GM21717 (cell line): Measurements from ENCODE around the gene ASTN2.

Source experiments
- ATAC-seq: cut with Tn5 transposase; IDR thresholded peaks from one replicate; pipeline ENCODE4 v1.9.1; 2021; ENCODE audit warnings: mild to moderate bottlenecking, moderate library complexity; ENCODE audit not compliant: unreplicated experiment

ASTN2 gene

DNA sequence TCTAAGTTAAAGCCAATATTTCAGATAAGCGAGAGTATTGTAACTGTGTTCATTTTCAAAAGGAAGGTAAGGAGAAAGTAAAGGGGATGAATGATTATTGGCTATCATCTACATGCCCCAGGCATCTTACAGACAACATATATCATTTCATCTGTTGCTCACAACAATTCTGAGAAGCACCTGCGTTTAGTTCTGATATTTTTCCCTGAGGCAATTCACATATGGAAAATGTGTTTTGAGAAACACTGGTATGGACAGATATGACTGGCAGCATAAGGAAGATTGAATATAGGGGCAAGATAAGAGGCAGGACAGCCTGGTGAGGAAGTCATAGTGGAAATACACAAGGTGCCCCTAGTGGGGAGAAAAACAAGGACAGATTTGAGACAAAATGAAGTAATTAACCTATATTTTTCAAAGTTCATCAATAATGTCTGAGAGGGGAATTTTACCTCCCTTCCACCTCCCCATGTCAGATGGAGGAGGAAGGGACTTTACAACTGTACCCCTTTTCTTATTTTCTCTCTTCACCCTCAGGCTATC, 815.4 kb downstream of the ASTN2 start:
- ATAC-seq = no peak

DNA sequence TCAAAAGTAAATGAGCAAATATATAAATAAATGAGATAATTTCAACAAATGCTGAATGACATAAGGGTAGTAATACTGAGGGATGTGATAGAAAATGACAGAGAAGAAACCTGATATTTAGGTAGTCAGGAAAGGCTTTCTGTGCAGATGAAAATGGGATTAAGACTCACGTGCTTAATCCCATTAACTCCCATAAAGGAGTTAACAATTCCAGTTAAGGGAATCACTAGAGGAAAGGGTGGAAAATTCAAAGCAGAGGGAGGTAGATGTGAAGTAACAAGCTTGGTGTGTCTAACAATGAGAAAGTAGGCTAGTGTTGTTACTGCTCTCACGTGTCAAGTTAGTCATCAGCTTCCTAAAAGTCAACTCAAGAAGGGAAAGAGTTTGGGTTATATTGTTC, 818.2 kb downstream of the ASTN2 start:
- no peak for ATAC-seq

DNA sequence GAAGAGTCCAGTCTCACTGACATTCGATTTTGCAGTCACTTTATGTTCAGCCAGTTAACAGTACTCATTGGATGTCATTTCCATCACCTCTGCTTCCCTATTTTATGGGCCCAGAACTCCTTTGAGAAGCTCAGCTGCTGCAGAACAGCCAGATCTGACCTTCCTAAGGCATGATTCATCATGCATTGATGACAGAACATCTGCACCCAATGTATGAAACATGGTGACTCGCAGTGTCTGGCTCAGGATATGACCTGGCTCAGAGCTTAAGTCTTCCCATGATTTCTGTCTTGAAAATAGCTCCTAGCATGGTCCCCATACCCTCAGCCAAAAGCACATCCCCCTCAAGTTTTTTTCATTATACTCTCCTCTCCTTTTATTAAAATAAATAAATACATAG, 820.3 kb downstream of the ASTN2 start:
- no peak for ATAC-seq

DNA sequence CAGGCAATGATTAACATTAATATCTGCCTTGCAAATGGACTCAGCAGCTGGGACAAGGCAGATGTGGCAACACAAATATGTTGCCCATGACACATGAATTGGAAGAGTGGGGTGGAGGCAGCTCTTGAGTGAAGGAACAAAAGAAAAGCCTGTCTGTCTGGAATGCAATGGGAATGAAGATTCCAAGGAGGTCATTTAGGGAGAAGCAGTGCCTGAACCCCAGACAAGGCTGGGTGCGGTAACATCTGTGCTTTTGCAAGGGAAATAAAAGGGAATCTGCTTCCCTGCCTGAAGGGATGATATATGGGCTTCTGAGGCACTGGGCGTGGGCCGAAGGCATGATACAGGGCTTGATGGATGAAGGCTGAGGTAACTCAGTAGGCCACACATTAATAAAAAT, 821.9 kb downstream of the ASTN2 start:
- ATAC-seq = no peak

- peak; percentile 74 for ATAC-seq
Measured at GRCh38 chr9:116589392-116590354, 825.2 kb downstream of the ASTN2 start.

GRCh38 chr9:116587919-116588318, 826.9 kb downstream of the ASTN2 start:
- ATAC-seq = no peak

DNA sequence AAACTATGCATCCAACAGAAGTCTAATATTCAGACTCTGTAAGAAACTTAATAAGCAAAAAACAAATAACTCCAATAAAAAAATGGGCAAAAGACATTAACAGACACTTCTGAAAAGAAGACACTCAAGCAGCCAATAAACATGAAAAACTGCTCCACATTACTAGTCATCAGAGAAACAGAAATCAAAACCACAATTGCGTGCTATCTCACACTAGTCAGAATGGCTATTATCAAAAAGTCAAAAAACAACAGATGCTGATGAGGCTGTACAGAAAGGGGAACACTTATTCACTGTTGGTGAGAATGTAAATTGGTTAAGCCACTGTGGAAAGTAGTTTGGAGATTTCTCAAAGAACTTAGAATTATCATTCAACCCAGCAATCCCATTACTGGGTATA, 829.0 kb downstream of the ASTN2 start:
- ATAC-seq = no peak

DNA sequence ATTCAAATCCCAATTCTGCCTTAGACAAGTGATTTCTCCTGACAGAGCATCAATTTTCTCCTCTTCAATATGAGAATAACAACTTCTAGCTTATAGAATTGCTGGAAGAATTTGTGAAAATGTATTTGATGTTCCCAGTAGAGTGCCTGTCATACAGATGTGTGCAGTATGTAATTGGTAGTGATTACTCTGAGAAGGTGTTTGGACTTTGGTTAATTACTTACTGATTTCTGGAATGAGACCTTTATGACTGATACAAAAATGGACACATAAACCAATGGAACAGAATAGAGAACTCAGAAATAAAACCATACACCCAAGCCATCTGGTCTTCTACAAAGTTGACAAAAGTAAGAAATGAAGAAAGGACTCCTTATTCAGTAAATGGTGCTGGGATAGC, 829.7 kb downstream of the ASTN2 start:
- no peak for ATAC-seq

DNA sequence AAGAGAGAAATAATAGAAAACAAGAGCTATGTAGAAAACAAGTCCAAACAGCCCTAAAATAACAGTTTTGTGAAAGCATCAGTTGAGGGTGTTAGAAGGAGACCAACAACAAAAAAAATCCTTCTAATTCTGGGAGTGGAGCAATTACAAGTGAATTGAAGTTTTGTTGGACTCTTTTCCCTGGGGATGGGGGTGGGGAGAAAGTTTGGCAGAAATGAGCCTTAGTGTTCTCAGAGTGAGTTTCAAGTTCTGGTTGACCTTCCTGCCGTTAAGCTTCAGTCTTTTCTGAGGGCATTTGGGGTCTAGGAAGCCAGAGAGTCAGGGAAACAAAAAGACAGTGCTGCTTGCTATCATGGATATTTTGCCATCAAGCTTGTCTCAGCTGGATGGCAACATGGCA, 834.0 kb downstream of the ASTN2 start:
- no peak for ATAC-seq

- ATAC-seq = no peak
Measured at GRCh38 chr9:116576386-116576785, 838.5 kb downstream of the ASTN2 start.

DNA sequence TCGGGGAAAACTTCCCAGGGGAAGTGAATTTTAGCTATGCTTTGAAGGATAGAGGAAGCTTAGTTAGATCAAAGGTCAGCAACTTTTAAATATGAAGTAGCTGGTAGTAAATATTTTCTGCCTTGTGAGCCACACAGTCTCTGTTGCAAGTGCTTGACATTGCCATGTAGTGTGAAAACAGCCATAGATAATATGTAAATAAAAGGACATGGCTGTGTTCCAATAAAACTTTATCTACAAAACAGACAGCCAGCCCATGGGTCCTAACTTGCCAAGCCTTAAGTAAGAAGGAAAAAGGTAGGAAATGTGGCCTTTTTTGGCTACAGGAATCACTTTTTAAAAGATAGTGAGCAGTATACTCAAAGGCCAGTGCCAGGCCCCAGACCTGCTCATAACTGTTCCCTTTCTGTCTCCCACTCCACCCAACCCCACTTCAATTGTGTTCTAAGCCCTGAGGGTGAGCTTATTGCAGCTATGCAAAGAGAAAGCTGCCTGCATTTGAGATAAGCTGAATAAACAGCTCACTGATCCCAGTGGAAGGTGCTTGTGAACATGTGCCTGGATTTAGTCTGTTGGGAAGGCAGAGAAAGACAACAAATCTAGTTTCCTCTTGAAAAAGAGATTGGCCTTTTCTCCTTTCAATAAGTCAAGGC, 840.7 kb downstream of the ASTN2 start:
- no peak for ATAC-seq

DNA sequence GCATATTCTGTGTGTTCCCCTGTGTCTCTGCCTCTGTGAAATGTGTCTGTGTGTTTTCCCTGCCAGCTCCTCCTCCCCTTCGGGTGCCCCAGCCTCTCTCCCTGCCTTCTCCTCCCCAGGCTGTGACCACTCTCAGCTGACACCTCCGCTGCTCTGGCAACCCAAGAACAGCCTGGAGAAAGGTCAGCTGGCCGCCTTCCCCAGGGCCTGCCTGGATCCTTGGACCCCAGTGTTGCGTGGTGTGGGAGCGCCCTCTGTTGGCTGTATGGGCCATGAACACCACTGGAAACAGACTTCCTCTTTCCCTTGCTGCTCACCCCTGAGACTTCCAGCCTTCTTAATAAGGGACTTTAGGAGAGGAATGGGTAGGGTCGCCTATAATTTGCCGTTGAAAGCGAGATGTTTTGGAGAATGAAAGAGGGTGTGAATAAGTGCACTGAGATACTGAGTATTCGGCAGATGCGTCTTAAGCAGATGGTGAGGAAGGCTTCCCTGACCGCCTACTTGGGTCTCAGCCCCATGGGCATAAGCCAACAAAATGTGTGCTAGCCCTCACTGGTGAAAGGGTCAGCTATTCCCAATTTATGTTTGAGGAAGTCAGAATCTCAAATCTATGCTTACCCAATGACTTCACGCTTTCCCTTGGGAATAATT, 842.6 kb downstream of the ASTN2 start:
- peak; percentile 83 for ATAC-seq

- no peak for ATAC-seq
Measured at GRCh38 chr9:116569111-116569510, 845.7 kb downstream of the ASTN2 start.

DNA sequence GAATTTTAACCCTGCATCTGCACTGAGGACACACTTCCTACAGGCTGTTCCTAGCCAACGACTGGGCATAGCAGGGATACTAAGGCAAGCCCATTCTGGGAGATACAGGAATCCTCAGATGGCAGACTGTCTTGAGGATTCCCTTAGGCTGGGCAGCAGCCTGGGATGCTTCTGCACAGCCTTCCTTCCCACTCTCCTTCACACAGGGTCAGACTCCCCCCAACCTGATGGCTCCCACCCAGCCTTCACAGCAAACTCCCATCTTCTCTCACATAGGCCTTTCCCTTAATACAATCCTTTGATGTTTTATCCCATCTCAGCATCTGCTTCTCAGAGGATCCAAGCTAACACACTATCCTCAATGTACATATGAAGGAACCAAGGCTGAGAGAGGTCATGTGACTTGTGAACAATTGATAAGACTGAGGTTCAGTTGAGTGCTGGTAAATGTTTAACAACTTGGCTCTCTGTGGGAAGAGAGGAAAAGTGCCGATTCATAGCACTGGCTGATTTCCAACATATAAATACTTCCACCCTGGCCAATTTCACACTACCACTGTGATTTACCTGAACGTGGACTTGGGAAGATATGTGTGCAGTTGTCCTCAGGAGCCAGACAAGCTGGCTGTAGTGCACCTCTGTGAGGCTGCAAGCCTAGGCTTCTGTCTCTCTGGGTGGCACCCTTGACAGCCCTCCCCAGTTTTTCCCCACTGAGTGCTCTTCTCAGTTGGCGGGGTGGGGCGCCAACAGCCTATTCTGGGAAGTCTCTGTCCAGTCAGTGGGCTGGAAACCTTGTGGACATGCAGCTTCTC, 848.0 kb downstream of the ASTN2 start:
- no peak for ATAC-seq

GRCh38 chr9:116565986-116566385, 848.9 kb downstream of the ASTN2 start:
- ATAC-seq = no peak

DNA sequence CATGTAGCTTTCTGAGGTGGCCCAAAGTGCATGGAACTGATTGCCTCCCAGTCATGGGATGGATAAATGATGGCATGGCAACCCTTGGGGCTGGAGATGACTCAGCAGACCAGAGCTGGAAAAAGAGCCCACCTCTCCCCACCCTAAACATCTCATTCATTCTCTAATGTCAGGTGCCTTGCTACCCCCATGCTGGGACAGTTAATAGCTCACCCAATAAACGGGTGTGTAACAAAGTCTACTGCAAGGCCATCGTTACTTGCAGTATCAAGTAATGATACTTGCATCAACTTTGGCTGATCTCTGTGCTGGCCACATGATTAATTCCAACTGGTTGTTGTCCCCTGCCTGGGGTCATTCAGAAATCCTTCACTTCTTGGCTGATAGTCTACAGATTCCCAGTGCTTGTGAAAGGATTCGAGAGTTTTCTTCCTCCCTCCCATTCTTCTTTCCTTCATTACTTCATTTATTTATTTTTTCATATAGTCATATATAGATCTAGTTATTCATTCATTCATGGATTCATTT, 850.5 kb downstream of the ASTN2 start:
- no peak for ATAC-seq

DNA sequence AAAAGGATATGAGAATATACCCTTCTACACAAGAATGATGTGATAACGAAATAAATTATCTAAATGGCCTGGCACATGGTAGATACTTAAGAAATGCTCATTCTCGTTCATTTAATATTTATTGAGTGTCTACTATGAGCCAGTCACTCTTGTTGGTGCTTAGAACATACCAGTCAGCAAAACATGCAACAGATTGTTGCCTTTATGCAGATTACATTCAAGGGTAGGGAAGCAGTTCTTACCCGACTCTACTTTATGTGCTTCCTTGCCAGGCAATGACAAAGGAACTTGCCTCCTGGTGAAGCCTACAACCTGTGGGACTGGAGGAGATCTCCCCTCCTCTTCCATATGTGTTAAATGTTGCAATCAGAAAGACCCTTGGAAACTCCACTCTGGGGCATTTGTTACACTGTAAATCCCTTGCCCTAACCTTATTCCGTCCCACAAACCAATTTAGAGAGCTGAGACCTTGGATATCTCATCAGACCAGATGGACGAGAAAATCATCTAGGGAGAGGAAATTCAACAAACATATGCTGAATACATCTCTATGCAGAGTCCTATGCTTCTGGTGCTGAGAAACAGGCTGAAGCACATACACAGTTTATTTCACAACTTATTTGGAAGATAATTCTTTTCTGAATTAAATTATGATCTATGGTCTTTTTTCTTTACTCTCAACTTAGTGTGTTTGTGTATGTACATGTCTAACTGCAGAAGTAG, 855.9 kb downstream of the ASTN2 start:
- ATAC-seq = no peak

GRCh38 chr9:116558035-116558434, 856.8 kb downstream of the ASTN2 start:
- no peak for ATAC-seq

GRCh38 chr9:116555556-116556155, 859.2 kb downstream of the ASTN2 start:
- no peak for ATAC-seq
